ENCODE results near the gene LRRC32.

LRRC32 gene

GRCh38 chr11:76612226-76612625 lies 58.3 kb downstream of the LRRC32 start:
- no peak overlapping the region for H2AK5ac ChIP-seq (ENCODE audit: low read length)
- no CpG with 5 or more reads among the region's 4 CpGs for WGBS (ENCODE audit: extremely low coverage, insufficient coverage, insufficient read length)
- DNase-seq = no peak
- no peaks in the 10 kb centered on the region for H3K79me2 ChIP-seq (ENCODE audit: control insufficient read depth, insufficient read depth, low read length, poor library complexity)
- no peaks in the 10 kb centered on the region for H3K27me3 ChIP-seq (ENCODE audit: insufficient read depth, low read length)
- H2AFZ ChIP-seq (ENCODE audit: insufficient read depth, low read length, poor library complexity) = no peak overlapping the region
- no peak overlapping the region for H2BK12ac ChIP-seq (ENCODE audit: low read length)
- no peak overlapping the region for H3K4ac ChIP-seq (ENCODE audit: low read depth, low read length)
- H2BK5ac ChIP-seq (ENCODE audit: low read depth, low read length, poor library complexity) = no peak overlapping the region
- no peak overlapping the region for H3K9ac ChIP-seq (ENCODE audit: low read length)
- H3K36me3 ChIP-seq (ENCODE audit: control insufficient read depth in 1 of 2, insufficient read depth in 2 of 2, low read length in 2 of 2) = no peaks in the 10 kb centered on the region
- no peak overlapping the region for H4K12ac ChIP-seq (ENCODE audit: low read depth, low read length)
- H3K18ac ChIP-seq (ENCODE audit: low read length) = no peak overlapping the region
- no peak overlapping the region for H2BK120ac ChIP-seq (ENCODE audit: insufficient read depth, low read length, poor library complexity)
- H3K27ac ChIP-seq (ENCODE audit: low read depth, low read length) = no peak overlapping the region
- H3K9me3 ChIP-seq (ENCODE audit: insufficient read depth, low read depth, low read length) = peaks cover 3% of the 10 kb centered on the region
- H3K14ac ChIP-seq (ENCODE audit: low read length) = no peak overlapping the region
- H3K23ac ChIP-seq (ENCODE audit: low read length) = no peak overlapping the region
- H3K4me3 ChIP-seq (ENCODE audit: low read depth, low read length) = no peak overlapping the region
- peaks cover 0 to 18% of the 10 kb centered on the region in 2 experiments for H3K4me1 ChIP-seq (ENCODE audit: control insufficient read depth in 1 of 2, insufficient read depth in 2 of 2, low read length in 2 of 2)
- no peak overlapping the region for H4K8ac ChIP-seq (ENCODE audit: low read depth, low read length)
- H3K79me1 ChIP-seq (ENCODE audit: low read length) = no peaks in the 10 kb centered on the region
- no peak overlapping the region for H3K4me2 ChIP-seq (ENCODE audit: low read length)
- H4K91ac ChIP-seq (ENCODE audit: low read depth, low read length) = no peak overlapping the region

GRCh38 chr11:76610871-76611475 lies 59.6 kb downstream of the LRRC32 start:
- no peak overlapping the region for H3K23ac ChIP-seq (ENCODE audit: low read length)
- no peaks in the 10 kb centered on the region for H3K36me3 ChIP-seq (ENCODE audit: control insufficient read depth in 1 of 2, insufficient read depth in 2 of 2, low read length in 2 of 2)
- no peak overlapping the region for H2BK5ac ChIP-seq (ENCODE audit: low read depth, low read length, poor library complexity)
- H3K14ac ChIP-seq (ENCODE audit: low read length) = no peak overlapping the region
- no peaks in the 10 kb centered on the region for H3K27me3 ChIP-seq (ENCODE audit: insufficient read depth, low read length)
- H3K79me2 ChIP-seq (ENCODE audit: control insufficient read depth, insufficient read depth, low read length, poor library complexity) = no peaks in the 10 kb centered on the region
- no peak overlapping the region for H3K4me3 ChIP-seq (ENCODE audit: low read depth, low read length)
- WGBS (ENCODE audit: extremely low coverage, insufficient coverage, insufficient read length) = no CpG with 5 or more reads among the region's 8 CpGs
- no peaks in the 10 kb centered on the region for H3K79me1 ChIP-seq (ENCODE audit: low read length)
- peak; percentile 71 to 72 for DNase-seq
- peaks cover 0 to 20% of the 10 kb centered on the region in 2 experiments for H3K4me1 ChIP-seq (ENCODE audit: control insufficient read depth in 1 of 2, insufficient read depth in 2 of 2, low read length in 2 of 2)
- H2AK5ac ChIP-seq (ENCODE audit: low read length) = no peak overlapping the region
- H3K9me3 ChIP-seq (ENCODE audit: insufficient read depth, low read depth, low read length) = no peaks in the 10 kb centered on the region
- no peak overlapping the region for H2AFZ ChIP-seq (ENCODE audit: insufficient read depth, low read length, poor library complexity)
- no peak overlapping the region for H3K27ac ChIP-seq (ENCODE audit: low read depth, low read length)
- no peak overlapping the region for H3K4me2 ChIP-seq (ENCODE audit: low read length)
- no peak overlapping the region for H3K18ac ChIP-seq (ENCODE audit: low read length)
- no peak overlapping the region for H4K91ac ChIP-seq (ENCODE audit: low read depth, low read length)
- H2BK120ac ChIP-seq (ENCODE audit: insufficient read depth, low read length, poor library complexity) = no peak overlapping the region
- H4K8ac ChIP-seq (ENCODE audit: low read depth, low read length) = no peak overlapping the region
- H3K9ac ChIP-seq (ENCODE audit: low read length) = no peak overlapping the region
- H3K4ac ChIP-seq (ENCODE audit: low read depth, low read length) = no peak overlapping the region
- no peak overlapping the region for H2BK12ac ChIP-seq (ENCODE audit: low read length)
- no peak overlapping the region for H4K12ac ChIP-seq (ENCODE audit: low read depth, low read length)

- no peak overlapping the region for H3K27ac ChIP-seq (ENCODE audit: low read depth, low read length)
- no peak overlapping the region for H2AFZ ChIP-seq (ENCODE audit: insufficient read depth, low read length, poor library complexity)
- H3K9ac ChIP-seq (ENCODE audit: low read length) = no peak overlapping the region
- WGBS (ENCODE audit: extremely low coverage, insufficient coverage, insufficient read length) = no CpG with 5 or more reads among the region's 4 CpGs
- H3K4ac ChIP-seq (ENCODE audit: low read depth, low read length) = no peak overlapping the region
- H3K18ac ChIP-seq (ENCODE audit: low read length) = no peak overlapping the region
- H3K4me1 ChIP-seq (ENCODE audit: control insufficient read depth in 1 of 2, insufficient read depth in 2 of 2, low read length in 2 of 2) = peaks cover 0 to 18% of the 10 kb centered on the region in 2 experiments
- DNase-seq = no peak
- no peak overlapping the region for H3K4me3 ChIP-seq (ENCODE audit: low read depth, low read length)
- no peak overlapping the region for H3K4me2 ChIP-seq (ENCODE audit: low read length)
- H2BK12ac ChIP-seq (ENCODE audit: low read length) = no peak overlapping the region
- no peaks in the 10 kb centered on the region for H3K36me3 ChIP-seq (ENCODE audit: control insufficient read depth in 1 of 2, insufficient read depth in 2 of 2, low read length in 2 of 2)
- H3K9me3 ChIP-seq (ENCODE audit: insufficient read depth, low read depth, low read length) = peaks cover 3% of the 10 kb centered on the region
- no peak overlapping the region for H4K12ac ChIP-seq (ENCODE audit: low read depth, low read length)
- H4K8ac ChIP-seq (ENCODE audit: low read depth, low read length) = no peak overlapping the region
- H4K91ac ChIP-seq (ENCODE audit: low read depth, low read length) = no peak overlapping the region
- no peak overlapping the region for H3K14ac ChIP-seq (ENCODE audit: low read length)
- no peak overlapping the region for H2BK5ac ChIP-seq (ENCODE audit: low read depth, low read length, poor library complexity)
- no peaks in the 10 kb centered on the region for H3K79me1 ChIP-seq (ENCODE audit: low read length)
- H2BK120ac ChIP-seq (ENCODE audit: insufficient read depth, low read length, poor library complexity) = no peak overlapping the region
- no peaks in the 10 kb centered on the region for H3K79me2 ChIP-seq (ENCODE audit: control insufficient read depth, insufficient read depth, low read length, poor library complexity)
- H2AK5ac ChIP-seq (ENCODE audit: low read length) = no peak overlapping the region
- H3K27me3 ChIP-seq (ENCODE audit: insufficient read depth, low read length) = no peaks in the 10 kb centered on the region
- no peak overlapping the region for H3K23ac ChIP-seq (ENCODE audit: low read length)
Observed at GRCh38 chr11:76610371-76610770, 60.2 kb downstream of the LRRC32 start.

- Histone ChIP-seq H3K4me1 (ENCODE audit: control insufficient read depth in 1 of 2, insufficient read depth in 2 of 2, low read length in 2 of 2) (peaks cover 0 to 18% of the 10 kb centered on the region in 2 experiments), H2BK5ac (ENCODE audit: low read depth, low read length, poor library complexity) (no peak overlapping the region), H3K79me2 (ENCODE audit: control insufficient read depth, insufficient read depth, low read length, poor library complexity) (no peaks in the 10 kb centered on the region), H4K12ac (ENCODE audit: low read depth, low read length) (no peak overlapping the region), H3K4me2 (ENCODE audit: low read length) (no peak overlapping the region), H3K4ac (ENCODE audit: low read depth, low read length) (no peak overlapping the region), H3K4me3 (ENCODE audit: low read depth, low read length) (no peak overlapping the region), H3K36me3 (ENCODE audit: control insufficient read depth in 1 of 2, insufficient read depth in 2 of 2, low read length in 2 of 2) (no peaks in the 10 kb centered on the region), H3K79me1 (ENCODE audit: low read length) (no peaks in the 10 kb centered on the region), H2AFZ (ENCODE audit: insufficient read depth, low read length, poor library complexity) (no peak overlapping the region), H3K18ac (ENCODE audit: low read length) (no peak overlapping the region), H3K9ac (ENCODE audit: low read length) (no peak overlapping the region), H3K27me3 (ENCODE audit: insufficient read depth, low read length) (no peaks in the 10 kb centered on the region), H3K14ac (ENCODE audit: low read length) (no peak overlapping the region), H3K23ac (ENCODE audit: low read length) (no peak overlapping the region), H3K9me3 (ENCODE audit: insufficient read depth, low read depth, low read length) (peaks cover 3% of the 10 kb centered on the region), H4K8ac (ENCODE audit: low read depth, low read length) (no peak overlapping the region), H2AK5ac (ENCODE audit: low read length) (no peak overlapping the region), H3K27ac (ENCODE audit: low read depth, low read length) (no peak overlapping the region), H2BK120ac (ENCODE audit: insufficient read depth, low read length, poor library complexity) (no peak overlapping the region), H2BK12ac (ENCODE audit: low read length) (peak overlapping the region; percentile 21), H4K91ac (ENCODE audit: low read depth, low read length) (peak overlapping the region; percentile 17)
- WGBS (ENCODE audit: extremely low coverage, insufficient coverage, insufficient read length) = no CpG with 5 or more reads among the region's 8 CpGs
- no peak for DNase-seq
Observed at GRCh38 chr11:76609736-76610370, 60.7 kb downstream of the LRRC32 start.
